ENCODE results near the gene FHL2.

DNA sequence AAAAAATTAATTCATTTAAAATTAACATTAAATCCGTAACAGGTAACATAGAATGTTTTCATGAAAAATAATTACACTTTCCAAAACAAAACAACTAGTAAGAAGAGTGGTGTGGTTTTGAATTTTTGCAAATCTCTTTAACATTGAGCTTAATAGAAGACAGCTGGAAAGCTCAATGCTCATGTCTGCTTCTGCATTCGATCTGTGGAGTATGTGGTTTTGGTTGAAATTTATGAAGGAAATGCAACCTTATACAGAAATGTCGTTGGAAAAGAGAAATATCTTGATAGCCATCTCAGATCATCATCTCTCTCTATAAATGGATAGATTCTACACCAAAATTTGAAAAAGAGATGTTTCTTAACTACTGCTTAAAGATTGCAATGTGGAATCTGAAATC lies 17.3 kb upstream of the FHL2 start:
- TF ChIP-seq EZH2phosphoT487 (IDR thresholded peaks at IDR 0.05; ENCODE audit: low read length) (no peak), EZH2 (optimal IDR thresholded peaks at IDR 0.05; ENCODE audit: low read depth, low read length) (no peak)
- TF ChIP-seq, protein P1, sequence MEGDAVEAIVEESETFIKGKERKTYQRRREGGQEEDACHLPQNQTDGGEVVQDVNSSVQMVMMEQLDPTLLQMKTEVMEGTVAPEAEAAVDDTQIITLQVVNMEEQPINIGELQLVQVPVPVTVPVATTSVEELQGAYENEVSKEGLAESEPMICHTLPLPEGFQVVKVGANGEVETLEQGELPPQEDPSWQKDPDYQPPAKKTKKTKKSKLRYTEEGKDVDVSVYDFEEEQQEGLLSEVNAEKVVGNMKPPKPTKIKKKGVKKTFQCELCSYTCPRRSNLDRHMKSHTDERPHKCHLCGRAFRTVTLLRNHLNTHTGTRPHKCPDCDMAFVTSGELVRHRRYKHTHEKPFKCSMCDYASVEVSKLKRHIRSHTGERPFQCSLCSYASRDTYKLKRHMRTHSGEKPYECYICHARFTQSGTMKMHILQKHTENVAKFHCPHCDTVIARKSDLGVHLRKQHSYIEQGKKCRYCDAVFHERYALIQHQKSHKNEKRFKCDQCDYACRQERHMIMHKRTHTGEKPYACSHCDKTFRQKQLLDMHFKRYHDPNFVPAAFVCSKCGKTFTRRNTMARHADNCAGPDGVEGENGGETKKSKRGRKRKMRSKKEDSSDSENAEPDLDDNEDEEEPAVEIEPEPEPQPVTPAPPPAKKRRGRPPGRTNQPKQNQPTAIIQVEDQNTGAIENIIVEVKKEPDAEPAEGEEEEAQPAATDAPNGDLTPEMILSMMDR (IDR thresholded peaks at IDR 0.05; ENCODE audit: low read length) = no peak

All from MM.1S (cell line).